NCI-H187 treated with DMSO at 0.1 percent for 48 hours (cell line): ENCODE measurements around the gene C12orf56.
"Not testable (repeated sequence)": the region's sequence is repeated elsewhere in the genome, so short reads cannot be mapped to it uniquely, and the experiment has no call there.

Experiments used
- DNase-seq: peaks from one replicate; lab custom pipeline; 2025; lab: John Stamatoyannopoulos, UW

C12orf56 gene

GRCh38 chr12:64236549-64236948, 154.0 kb downstream of the C12orf56 start:
- no peak for DNase-seq

DNA sequence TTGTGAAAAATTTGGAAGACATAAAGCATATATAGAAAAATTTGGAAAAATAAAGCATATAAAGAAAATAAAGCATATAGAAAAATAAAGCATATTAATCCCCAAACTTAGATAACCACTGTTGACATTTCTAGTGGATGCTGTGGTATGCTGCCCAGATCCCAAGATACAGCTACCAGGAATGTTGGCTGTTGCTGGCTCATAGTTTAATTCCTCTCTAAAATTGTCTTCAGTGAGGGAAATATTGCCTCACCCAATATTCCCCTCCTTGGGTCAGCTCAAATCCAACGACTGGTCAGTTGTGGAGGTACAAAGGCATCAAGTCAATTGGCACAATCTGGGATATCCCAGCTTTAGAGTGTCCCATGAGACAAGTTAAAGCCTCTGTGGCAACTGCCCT, 158.4 kb downstream of the C12orf56 start:
- no peak for DNase-seq

GRCh38 chr12:64229796-64230195, 160.8 kb downstream of the C12orf56 start:
- no peak for DNase-seq

- DNase-seq = no peak
These were observed 161.3 kb downstream of the C12orf56 start for GRCh38 chr12:64229240-64229639.

DNA sequence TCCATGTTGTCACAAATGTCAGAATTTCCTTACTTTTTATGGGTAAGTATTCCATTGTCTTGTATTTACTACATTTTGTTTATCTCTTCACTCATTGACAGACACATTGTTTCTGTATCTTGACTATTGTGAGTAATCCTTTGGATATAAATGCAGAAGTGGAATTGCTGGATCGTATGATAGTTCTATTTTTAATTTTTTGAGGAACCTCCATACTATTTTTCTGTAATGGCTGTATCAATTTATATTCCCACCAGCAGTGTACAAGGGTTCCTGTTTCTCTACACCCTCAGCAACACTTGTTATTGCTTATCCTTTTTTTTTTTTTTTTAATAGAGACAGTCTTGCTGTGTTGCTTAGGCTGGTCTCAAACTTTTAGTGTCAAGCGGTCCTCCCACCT, 164.9 kb downstream of the C12orf56 start:
- no peak for DNase-seq

DNA sequence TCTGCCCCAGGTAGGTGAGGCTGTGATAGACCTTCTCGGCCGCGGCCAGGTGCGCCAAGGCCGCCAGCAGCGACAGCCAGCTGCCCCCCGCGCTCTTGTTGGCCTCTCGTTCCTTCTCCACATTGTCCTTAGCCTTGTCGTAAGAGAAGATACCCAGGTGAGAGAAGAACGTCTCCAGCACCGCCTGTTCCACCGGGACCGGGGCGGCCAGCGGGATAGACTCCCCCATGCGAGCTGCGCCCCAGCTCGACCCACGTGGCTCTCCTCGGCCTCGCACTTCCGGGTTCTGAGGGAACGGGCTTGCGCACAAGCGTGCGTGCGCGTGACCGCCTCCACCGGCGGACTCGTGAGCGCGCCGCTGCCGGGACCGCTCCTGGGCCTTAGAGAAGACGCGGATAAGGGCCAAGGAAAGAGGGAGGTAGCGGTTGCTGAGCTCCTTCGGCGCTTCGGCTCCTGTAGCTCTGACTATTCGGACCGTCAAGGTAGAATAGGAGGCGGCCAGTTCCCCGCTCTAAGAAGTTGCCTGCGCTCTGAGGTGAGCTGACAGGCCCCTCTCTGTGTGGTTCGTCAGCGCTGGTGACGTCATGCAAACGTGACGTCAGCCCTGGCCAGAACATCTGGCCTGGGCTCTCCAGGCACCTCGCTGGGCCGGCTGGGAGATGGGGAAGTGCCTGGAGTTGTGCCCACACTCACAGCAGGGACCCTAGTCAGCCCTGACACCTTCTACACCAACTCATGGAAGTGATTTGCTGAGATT, 168.4 kb downstream of the C12orf56 start, which contains the start of gene KICS2:
Gene KICS2, minus strand, starts transcription at position 288 of the 757 bp plus-strand sequence. Its CDS starts 59 bp downstream, at position 229.
- peak; percentile 70 for DNase-seq

- peak; percentile 79 for DNase-seq
These were observed 168.9 kb downstream of the C12orf56 start for GRCh38 chr12:64221651-64222008.

DNA sequence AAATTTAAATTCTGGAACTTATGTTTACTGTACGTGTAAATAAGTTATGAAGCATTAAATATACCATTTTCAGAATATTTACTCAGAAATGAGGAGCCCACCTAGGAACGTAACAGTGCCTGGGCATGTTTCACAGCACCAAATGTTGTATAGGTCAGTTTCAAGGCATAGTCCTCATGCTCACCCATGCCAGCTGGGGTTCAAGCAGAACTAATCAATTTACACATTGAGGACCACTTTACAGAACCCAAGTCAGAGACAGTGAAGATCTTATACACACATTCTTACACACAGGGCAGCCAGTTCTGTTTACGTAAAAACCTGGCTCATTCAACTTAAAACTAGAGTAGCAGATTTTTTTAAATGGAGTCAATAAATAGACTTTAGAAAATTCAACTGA, 170.5 kb downstream of the C12orf56 start:
- DNase-seq = no peak

GRCh38 chr12:64219145-64219544, 171.4 kb downstream of the C12orf56 start:
- no peak for DNase-seq

DNA sequence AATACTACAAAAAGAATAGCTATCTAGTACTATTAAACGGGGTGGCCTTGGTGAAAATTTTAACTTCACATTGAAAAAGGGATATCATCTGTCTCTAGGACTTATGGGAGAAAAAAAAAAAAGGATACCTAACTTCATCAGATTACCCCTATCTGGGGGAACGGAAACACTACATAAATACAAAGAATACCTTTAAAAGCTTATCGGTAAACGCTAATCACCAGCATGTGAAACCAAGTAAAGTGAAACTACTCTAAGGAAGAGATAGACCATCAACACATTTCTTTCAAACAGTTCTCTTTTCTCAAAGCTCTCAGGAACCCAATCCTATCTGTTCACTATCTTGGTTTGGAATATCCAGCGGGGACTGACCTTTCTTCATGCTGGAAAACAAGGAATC, 172.0 kb downstream of the C12orf56 start:
- no peak for DNase-seq

DNA sequence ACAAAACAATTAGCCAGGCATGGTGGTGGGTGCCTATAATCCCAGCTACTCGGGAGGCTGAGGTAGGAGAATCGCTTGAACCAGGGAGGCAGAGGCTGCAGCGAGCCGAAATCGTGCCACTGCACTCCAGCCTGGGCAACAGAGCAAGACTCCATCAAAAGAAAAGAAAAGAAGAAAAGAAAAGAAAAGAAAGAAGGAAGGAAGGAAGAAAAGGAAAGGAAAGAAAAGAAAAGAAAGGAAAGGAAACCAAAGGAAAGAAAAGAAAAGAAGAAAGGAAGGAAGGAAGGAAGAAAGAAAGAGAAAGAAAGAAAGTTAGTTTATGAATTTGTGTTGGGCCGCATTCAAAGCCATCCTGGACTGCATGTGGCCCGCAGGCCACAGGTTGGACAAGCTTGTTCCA, 172.9 kb downstream of the C12orf56 start:
- DNase-seq = not testable (repeated sequence)

- DNase-seq = no peak
These were observed 174.3 kb downstream of the C12orf56 start for GRCh38 chr12:64216239-64216638.
